ENCODE data around the gene GATB.

Gene GATB

GRCh38 chr4:151716324-151716723, 44.5 kb downstream of the GATB start:
- TF ChIP-seq ZFX (IDR thresholded peaks at IDR 0.05): no peak
- TF ChIP-seq CTCF (conservative IDR thresholded peaks at IDR 0.05): no peak
- H3K27ac ChIP-seq: no peak overlapping the region

GRCh38 chr4:151715881-151716280, 44.9 kb downstream of the GATB start:
- no peak for TF ChIP-seq ZFX (IDR thresholded peaks at IDR 0.05)
- TF ChIP-seq CTCF (conservative IDR thresholded peaks at IDR 0.05): no peak

GRCh38 chr4:151712777-151713176, 48.0 kb downstream of the GATB start:
- H3K27ac ChIP-seq: no peak overlapping the region
- TF ChIP-seq ZFX (IDR thresholded peaks at IDR 0.05) (no peak), CTCF (conservative IDR thresholded peaks at IDR 0.05) (no peak)

More at GRCh38 chr4:151715881-151716280, 44.9 kb downstream of the GATB start:
- H3K27ac ChIP-seq: no peak overlapping the region

GRCh38 chr4:151711646-151712045, 49.2 kb downstream of the GATB start:
- TF ChIP-seq CTCF (conservative IDR thresholded peaks at IDR 0.05) (no peak), ZFX (IDR thresholded peaks at IDR 0.05) (no peak)
- no peak overlapping the region for H3K27ac ChIP-seq

- TF ChIP-seq CTCF (conservative IDR thresholded peaks at IDR 0.05): no peak
- H3K27ac ChIP-seq: no peak overlapping the region
Measured at GRCh38 chr4:151709587-151709986, 51.2 kb downstream of the GATB start.

GRCh38 chr4:151709071-151709470, 51.7 kb downstream of the GATB start:
- no peak overlapping the region for H3K27ac ChIP-seq
- TF ChIP-seq ZFX (IDR thresholded peaks at IDR 0.05): no peak
- TF ChIP-seq CTCF (conservative IDR thresholded peaks at IDR 0.05): no peak

GRCh38 chr4:151708100-151708499, 52.7 kb downstream of the GATB start:
- H3K27ac ChIP-seq: no peak overlapping the region
- no peak for TF ChIP-seq CTCF (conservative IDR thresholded peaks at IDR 0.05)
- TF ChIP-seq ZFX (IDR thresholded peaks at IDR 0.05): no peak

All from C4-2B (cell line).